HEK293 (cell line): ENCODE measurements around the gene ZNF574.

ENCODE experiments used
- KLF8 ChIP-seq: fragments of 450-650 bp; formaldehyde crosslinking; IDR thresholded peaks from 2 replicates; pipeline ENCODE4 v1.5.1; 2016; ENCODE audit warnings: missing biosample characterization, missing genetic modification characterization
- PRDM2 ChIP-seq: fragments of 450-650 bp; formaldehyde crosslinking; IDR thresholded peaks from 2 replicates; pipeline ENCODE4 v1.5.1; 2016; ENCODE audit warnings: missing biosample characterization, missing genetic modification characterization, borderline replicate concordance
- PRDM4 ChIP-seq: fragments of 450-650 bp; formaldehyde crosslinking; IDR thresholded peaks from 2 replicates; pipeline ENCODE4 v1.5.1; 2017; ENCODE audit warnings: missing biosample characterization, missing genetic modification characterization
- RBAK ChIP-seq: fragments of 450-650 bp; formaldehyde crosslinking; IDR thresholded peaks from 2 replicates; pipeline ENCODE4 v1.5.1; 2016; ENCODE audit warnings: missing biosample characterization, missing genetic modification characterization
- ZBTB6 ChIP-seq: fragments of 450-650 bp; formaldehyde crosslinking; IDR thresholded peaks from 2 replicates; pipeline ENCODE4 v1.5.1; 2017; ENCODE audit warnings: missing biosample characterization, missing genetic modification characterization
- ZBTB8A ChIP-seq: fragments of 450-650 bp; formaldehyde crosslinking; IDR thresholded peaks from 2 replicates; pipeline ENCODE4 v1.5.1; 2016; ENCODE audit warnings: missing biosample characterization, missing genetic modification characterization
- ZNF112 ChIP-seq: fragments of 450-650 bp; formaldehyde crosslinking; IDR thresholded peaks from 2 replicates; pipeline ENCODE4 v1.5.0; 2017; ENCODE audit warnings: missing biosample characterization, missing genetic modification characterization
- ZNF239 ChIP-seq: fragments of 450-650 bp; formaldehyde crosslinking; IDR thresholded peaks from 2 replicates; pipeline ENCODE4 v1.5.1; 2016; ENCODE audit warnings: missing biosample characterization, missing genetic modification characterization
- ZNF335 ChIP-seq: fragments of 450-650 bp; formaldehyde crosslinking; conservative IDR thresholded peaks from 2 replicates; pipeline ENCODE4 v1.5.1; 2016; ENCODE audit warnings: missing biosample characterization, missing genetic modification characterization
- ZNF521 ChIP-seq: fragments of 450-650 bp; formaldehyde crosslinking; IDR thresholded peaks from 2 replicates; pipeline ENCODE4 v1.5.1; 2017; ENCODE audit warnings: missing biosample characterization, mild to moderate bottlenecking, missing genetic modification characterization
- ZNF548 ChIP-seq: fragments of 450-650 bp; formaldehyde crosslinking; IDR thresholded peaks from 2 replicates; pipeline ENCODE4 v1.5.1; 2016; ENCODE audit warnings: missing biosample characterization, missing genetic modification characterization
- ZNF596 ChIP-seq: fragments of 450-650 bp; IDR thresholded peaks from 2 replicates; pipeline ENCODE4 v1.5.0; 2018; ENCODE audit warnings: missing biosample characterization, mild to moderate bottlenecking, missing genetic modification characterization, moderate library complexity
- ZNF670 ChIP-seq: fragments of 450-650 bp; formaldehyde crosslinking; IDR thresholded peaks from 2 replicates; pipeline ENCODE4 v1.5.1; 2016; ENCODE audit warnings: missing biosample characterization, missing genetic modification characterization, low read depth
- ZNF747 ChIP-seq: fragments of 450-650 bp; formaldehyde crosslinking; IDR thresholded peaks from 2 replicates; pipeline ENCODE4 v1.5.1; 2016; ENCODE audit warnings: missing biosample characterization, missing genetic modification characterization
- ZNF76 ChIP-seq: fragments of 450-650 bp; formaldehyde crosslinking; IDR thresholded peaks from 2 replicates; pipeline ENCODE4; 2016; ENCODE audit warnings: low read depth, missing biosample characterization, missing genetic modification characterization, borderline replicate concordance
- ZNF792 ChIP-seq: fragments of 450-650 bp; formaldehyde crosslinking; IDR thresholded peaks from 2 replicates; pipeline ENCODE4 v1.5.1; 2016; ENCODE audit warnings: missing biosample characterization, missing genetic modification characterization
- ZSCAN16 ChIP-seq: fragments of 450-650 bp; formaldehyde crosslinking; IDR thresholded peaks from 2 replicates; pipeline ENCODE4 v1.5.1; 2016; ENCODE audit warnings: missing biosample characterization, missing genetic modification characterization
- TF ChIP-seq, protein P1 (sequence below): fragments of 450-650 bp; formaldehyde crosslinking; IDR thresholded peaks from 2 replicates; pipeline ENCODE4 v1.5.1; 2016; ENCODE audit warnings: missing biosample characterization, missing genetic modification characterization
- TF ChIP-seq, protein P2 (sequence below): fragments of 450-650 bp; formaldehyde crosslinking; IDR thresholded peaks from 2 replicates; pipeline ENCODE4 v1.5.1; 2016; ENCODE audit warnings: missing biosample characterization, missing genetic modification characterization

The ZNF574 gene

DNA sequence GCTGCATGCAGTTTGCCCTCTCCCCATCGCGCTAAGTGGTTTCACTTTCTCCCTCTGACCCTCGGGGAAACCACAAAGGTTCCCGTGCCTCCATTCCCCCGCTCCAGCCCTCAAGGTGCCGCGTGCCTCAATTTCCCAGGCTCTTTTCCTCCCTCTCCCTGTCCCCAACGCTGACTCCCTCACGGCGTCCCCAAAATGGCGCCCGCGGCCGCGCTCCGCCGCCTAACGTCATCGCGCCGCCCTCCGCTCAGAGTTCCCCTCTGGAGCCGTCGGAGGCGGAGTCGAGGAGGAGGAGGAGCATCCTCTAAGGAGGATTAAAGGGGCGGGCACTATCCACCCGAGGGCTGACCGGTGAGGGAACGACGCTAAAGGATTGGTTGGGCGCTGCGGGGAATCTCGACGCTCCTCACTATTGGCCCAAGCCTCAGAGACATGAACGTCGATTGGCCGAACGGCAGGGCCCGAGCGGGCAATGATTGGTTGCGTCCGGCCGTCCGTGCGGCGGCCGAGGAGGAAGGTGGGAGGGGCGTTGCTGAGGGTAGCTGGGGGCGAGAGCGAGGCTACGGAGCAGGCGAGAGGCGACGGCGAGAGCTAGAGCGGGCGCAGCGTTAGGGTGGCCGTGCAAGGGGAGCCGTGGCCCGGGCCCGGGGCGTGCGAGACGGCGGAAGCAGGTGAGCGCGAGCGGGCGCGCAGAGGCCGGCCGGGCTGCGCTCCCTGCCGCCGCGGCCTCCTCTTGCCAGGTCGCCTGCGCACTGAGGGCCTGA is at the start of gene ZNF574 (continued):
- TF ChIP-seq ZBTB6 (tag by site-specific recombination) (peak; percentile 88), ZNF792 (tag by site-specific recombination) (peak; percentile 15; the same call in 1 of the 2 replicates), ZNF76 (tag by site-specific recombination) (0 out of 2 replicates have a peak, but pooled peaks have one; percentile 62), ZNF112 (tag by site-specific recombination) (no peak), ZSCAN16 (no peak), ZNF747 (tag by site-specific recombination) (no peak), ZNF521 (no peak), PRDM4 (0 out of 2 replicates have a peak, but pooled peaks have one; percentile 5), ZNF548 (tag by site-specific recombination) (no peak), ZNF596 (tag by site-specific recombination) (peak; percentile 75), ZBTB8A (tag by site-specific recombination) (peak; percentile 83), KLF8 (tag by site-specific recombination) (peak; percentile 87), PRDM2 (tag by site-specific recombination) (no peak), RBAK (tag by site-specific recombination) (no peak), ZNF239 (tag by site-specific recombination) (no peak), ZNF670 (tag by site-specific recombination) (no peak), ZNF335 (tag by site-specific recombination) (peak; percentile 64; the same call in 1 of the 2 replicates)
- TF ChIP-seq, protein P1, sequence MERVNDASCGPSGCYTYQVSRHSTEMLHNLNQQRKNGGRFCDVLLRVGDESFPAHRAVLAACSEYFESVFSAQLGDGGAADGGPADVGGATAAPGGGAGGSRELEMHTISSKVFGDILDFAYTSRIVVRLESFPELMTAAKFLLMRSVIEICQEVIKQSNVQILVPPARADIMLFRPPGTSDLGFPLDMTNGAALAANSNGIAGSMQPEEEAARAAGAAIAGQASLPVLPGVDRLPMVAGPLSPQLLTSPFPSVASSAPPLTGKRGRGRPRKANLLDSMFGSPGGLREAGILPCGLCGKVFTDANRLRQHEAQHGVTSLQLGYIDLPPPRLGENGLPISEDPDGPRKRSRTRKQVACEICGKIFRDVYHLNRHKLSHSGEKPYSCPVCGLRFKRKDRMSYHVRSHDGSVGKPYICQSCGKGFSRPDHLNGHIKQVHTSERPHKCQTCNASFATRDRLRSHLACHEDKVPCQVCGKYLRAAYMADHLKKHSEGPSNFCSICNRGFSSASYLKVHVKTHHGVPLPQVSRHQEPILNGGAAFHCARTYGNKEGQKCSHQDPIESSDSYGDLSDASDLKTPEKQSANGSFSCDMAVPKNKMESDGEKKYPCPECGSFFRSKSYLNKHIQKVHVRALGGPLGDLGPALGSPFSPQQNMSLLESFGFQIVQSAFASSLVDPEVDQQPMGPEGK, result no peak; the same call in 1 of the 2 replicates
- TF ChIP-seq, protein P2, sequence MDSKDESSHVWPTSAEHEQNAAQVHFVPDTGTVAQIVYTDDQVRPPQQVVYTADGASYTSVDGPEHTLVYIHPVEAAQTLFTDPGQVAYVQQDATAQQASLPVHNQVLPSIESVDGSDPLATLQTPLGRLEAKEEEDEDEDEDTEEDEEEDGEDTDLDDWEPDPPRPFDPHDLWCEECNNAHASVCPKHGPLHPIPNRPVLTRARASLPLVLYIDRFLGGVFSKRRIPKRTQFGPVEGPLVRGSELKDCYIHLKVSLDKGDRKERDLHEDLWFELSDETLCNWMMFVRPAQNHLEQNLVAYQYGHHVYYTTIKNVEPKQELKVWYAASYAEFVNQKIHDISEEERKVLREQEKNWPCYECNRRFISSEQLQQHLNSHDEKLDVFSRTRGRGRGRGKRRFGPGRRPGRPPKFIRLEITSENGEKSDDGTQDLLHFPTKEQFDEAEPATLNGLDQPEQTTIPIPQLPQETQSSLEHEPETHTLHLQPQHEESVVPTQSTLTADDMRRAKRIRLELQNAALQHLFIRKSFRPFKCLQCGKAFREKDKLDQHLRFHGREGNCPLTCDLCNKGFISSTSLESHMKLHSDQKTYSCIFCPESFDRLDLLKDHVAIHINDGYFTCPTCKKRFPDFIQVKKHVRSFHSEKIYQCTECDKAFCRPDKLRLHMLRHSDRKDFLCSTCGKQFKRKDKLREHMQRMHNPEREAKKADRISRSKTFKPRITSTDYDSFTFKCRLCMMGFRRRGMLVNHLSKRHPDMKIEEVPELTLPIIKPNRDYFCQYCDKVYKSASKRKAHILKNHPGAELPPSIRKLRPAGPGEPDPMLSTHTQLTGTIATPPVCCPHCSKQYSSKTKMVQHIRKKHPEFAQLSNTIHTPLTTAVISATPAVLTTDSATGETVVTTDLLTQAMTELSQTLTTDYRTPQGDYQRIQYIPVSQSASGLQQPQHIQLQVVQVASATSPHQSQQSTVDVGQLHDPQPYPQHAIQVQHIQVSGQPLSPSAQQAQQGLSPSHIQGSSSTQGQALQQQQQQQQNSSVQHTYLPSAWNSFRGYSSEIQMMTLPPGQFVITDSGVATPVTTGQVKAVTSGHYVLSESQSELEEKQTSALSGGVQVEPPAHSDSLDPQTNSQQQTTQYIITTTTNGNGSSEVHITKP (tag by site-specific recombination), result no peak; the same call in 1 of the 2 replicates
